ENCODE data around the gene DPH6.

DPH6 gene

GRCh38 chr15:35327789-35328188 lies 218.2 kb downstream of the DPH6 start:
- 100% methylated on average over 1 of the region's 2 CpGs for WGBS, 2 experiments
- H3K9me3 ChIP-seq (ENCODE audit: control insufficient read depth, low read length), result no peaks in the 10 kb centered on the region

GRCh38 chr15:35325374-35325941 lies 220.5 kb downstream of the DPH6 start:
- Histone ChIP-seq H3K4me3 (ENCODE audit: insufficient read depth, low read depth, low read length) (no peak overlapping the region), H3K27me3 (ENCODE audit: control insufficient read depth, insufficient read depth, low read length, poor library complexity, severe bottlenecking) (no peaks in the 10 kb centered on the region), H3K36me3 (ENCODE audit: control insufficient read depth, insufficient read depth, low read length) (no peaks in the 10 kb centered on the region), H3K9me3 (ENCODE audit: control insufficient read depth, low read length) (no peaks in the 10 kb centered on the region), H3K27ac (ENCODE audit: insufficient read depth, low read depth, low read length, poor library complexity, severe bottlenecking) (no peak overlapping the region), H3K4me1 (ENCODE audit: control insufficient read depth, insufficient read depth, low read length) (no peaks in the 10 kb centered on the region)
- WGBS, 2 experiments, result 92% methylated on average over 2 of the region's 3 CpGs; no CpG with 5 or more reads in 1 of the 2 experiments

More at GRCh38 chr15:35327789-35328188, 218.2 kb downstream of the DPH6 start:
- Histone ChIP-seq H3K36me3 (ENCODE audit: control insufficient read depth, insufficient read depth, low read length) (no peaks in the 10 kb centered on the region), H3K27ac (ENCODE audit: insufficient read depth, low read depth, low read length, poor library complexity, severe bottlenecking) (no peak overlapping the region), H3K27me3 (ENCODE audit: control insufficient read depth, insufficient read depth, low read length, poor library complexity, severe bottlenecking) (no peaks in the 10 kb centered on the region), H3K4me3 (ENCODE audit: insufficient read depth, low read depth, low read length) (no peak overlapping the region), H3K4me1 (ENCODE audit: control insufficient read depth, insufficient read depth, low read length) (no peaks in the 10 kb centered on the region)

- Histone ChIP-seq H3K4me3 (ENCODE audit: insufficient read depth, low read depth, low read length) (no peak overlapping the region), H3K36me3 (ENCODE audit: control insufficient read depth, insufficient read depth, low read length) (no peaks in the 10 kb centered on the region), H3K27ac (ENCODE audit: insufficient read depth, low read depth, low read length, poor library complexity, severe bottlenecking) (no peak overlapping the region), H3K9me3 (ENCODE audit: control insufficient read depth, low read length) (no peaks in the 10 kb centered on the region), H3K4me1 (ENCODE audit: control insufficient read depth, insufficient read depth, low read length) (no peaks in the 10 kb centered on the region), H3K27me3 (ENCODE audit: control insufficient read depth, insufficient read depth, low read length, poor library complexity, severe bottlenecking) (no peaks in the 10 kb centered on the region)
These were observed 222.8 kb downstream of the DPH6 start for GRCh38 chr15:35323141-35323540.

GRCh38 chr15:35321926-35322325 lies 224.0 kb downstream of the DPH6 start:
- 86 to 97% methylated on average over 2 of the region's 2 CpGs for WGBS, 2 experiments
- no peaks in the 10 kb centered on the region for H3K9me3 ChIP-seq (ENCODE audit: control insufficient read depth, low read length)
- no peak overlapping the region for H3K27ac ChIP-seq (ENCODE audit: insufficient read depth, low read depth, low read length, poor library complexity, severe bottlenecking)
- H3K4me1 ChIP-seq (ENCODE audit: control insufficient read depth, insufficient read depth, low read length), result no peaks in the 10 kb centered on the region
- no peaks in the 10 kb centered on the region for H3K27me3 ChIP-seq (ENCODE audit: control insufficient read depth, insufficient read depth, low read length, poor library complexity, severe bottlenecking)
- H3K4me3 ChIP-seq (ENCODE audit: insufficient read depth, low read depth, low read length), result no peak overlapping the region
- H3K36me3 ChIP-seq (ENCODE audit: control insufficient read depth, insufficient read depth, low read length), result no peaks in the 10 kb centered on the region

- no peaks in the 10 kb centered on the region for H3K36me3 ChIP-seq (ENCODE audit: control insufficient read depth, insufficient read depth, low read length)
- H3K9me3 ChIP-seq (ENCODE audit: control insufficient read depth, low read length), result no peaks in the 10 kb centered on the region
- no peaks in the 10 kb centered on the region for H3K27me3 ChIP-seq (ENCODE audit: control insufficient read depth, insufficient read depth, low read length, poor library complexity, severe bottlenecking)
- no peaks in the 10 kb centered on the region for H3K4me1 ChIP-seq (ENCODE audit: control insufficient read depth, insufficient read depth, low read length)
- no peak overlapping the region for H3K4me3 ChIP-seq (ENCODE audit: insufficient read depth, low read depth, low read length)
- no peak overlapping the region for H3K27ac ChIP-seq (ENCODE audit: insufficient read depth, low read depth, low read length, poor library complexity, severe bottlenecking)
These were observed 225.1 kb downstream of the DPH6 start for GRCh38 chr15:35320911-35321310.
